ENCODE results near the gene MCM9. TPM values are rescaled to one million over a fixed set of nuclear protein-coding genes. Genes with fewer than 3 reads are reported as not detected.

The MCM9 gene
- total RNA-seq, 1 experiment from 2014 or later = 18.6 TPM

DNA sequence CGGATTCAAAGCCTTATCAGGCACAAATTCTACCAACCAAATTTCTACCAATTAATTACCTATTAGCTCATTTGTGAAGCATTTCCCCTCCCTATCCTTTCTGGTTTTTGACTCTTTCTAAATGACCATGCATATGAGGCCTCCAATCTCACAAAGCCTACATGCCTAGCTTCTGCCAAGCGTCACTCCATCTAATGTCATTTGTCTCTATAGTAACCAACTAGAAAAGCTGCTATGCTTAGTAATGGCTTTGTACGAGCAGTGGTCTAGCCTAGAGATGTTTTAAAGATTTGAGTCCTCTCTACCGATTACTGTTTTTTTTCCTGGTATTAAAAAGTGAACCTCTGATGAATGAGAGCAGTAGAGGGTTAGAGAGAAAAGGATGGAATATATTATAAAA lies 45.8 kb downstream of the MCM9 start:
- Mint-ChIP-seq H3K27me3 (ENCODE audit: low read depth) (no peaks in the 10 kb centered on the region), H3K4me1 (peaks cover 13 to 25% of the 10 kb centered on the region in 2 experiments), H3K27ac (no peak overlapping the region; a peak in 1 of 7 replicates), H3K4me3 (no peak overlapping the region), H3K36me3 (ENCODE audit: insufficient read depth in 1 of 3, low read depth in 3 of 3) (peaks cover 0 to 3% (median 2%) of the 10 kb centered on the region in 3 experiments; a peak in 2 of 7 replicates), H3K9me3 (0 out of 5 replicates have a peak, but pooled peaks cover 0 to 2% of the 10 kb centered on the region in 2 experiments)
- no peak for DNase-seq
- Histone ChIP-seq H3K9me3 (ENCODE audit: control insufficient read depth, low read depth, low read length) (no peaks in the 10 kb centered on the region), H2AK5ac (ENCODE audit: insufficient read length, low read length) (no peak overlapping the region), H3K56ac (ENCODE audit: insufficient read length, low read depth, low read length) (no peak overlapping the region), H4K20me1 (ENCODE audit: control insufficient read depth, insufficient read depth, insufficient read length) (no peaks in the 10 kb centered on the region), H3K23me2 (ENCODE audit: insufficient read length, low read depth, low read length, poor library complexity, severe bottlenecking) (no peaks in the 10 kb centered on the region), H4K5ac (ENCODE audit: insufficient read length, low read depth, low read length) (no peak overlapping the region), H3K4me2 (ENCODE audit: insufficient read depth, insufficient read length, low read length) (no peak overlapping the region), H3K4me1 (ENCODE audit: insufficient read depth, low read length) (no peaks in the 10 kb centered on the region), H2BK5ac (ENCODE audit: insufficient read length, low read length) (no peak overlapping the region), H3K14ac (ENCODE audit: insufficient read depth, low read length) (no peak overlapping the region), H3K4ac (ENCODE audit: low read depth, low read length) (no peak overlapping the region), H2BK20ac (ENCODE audit: low read depth, low read length, poor library complexity, severe bottlenecking) (no peak overlapping the region), H2BK15ac (ENCODE audit: low read depth, low read length) (no peak overlapping the region), H3K23ac (ENCODE audit: insufficient read length, low read depth, low read length) (no peak overlapping the region), H4K8ac (replicated peaks; ENCODE audit: insufficient read length, low read depth, low read length) (no peak overlapping the region), H3K27ac (ENCODE audit: insufficient read length, low read depth, low read length) (no peak overlapping the region), H4K91ac (ENCODE audit: insufficient read length, low read depth, low read length) (no peak overlapping the region), H2BK120ac (ENCODE audit: low read depth, low read length, poor library complexity, severe bottlenecking) (no peak overlapping the region), H2BK12ac (ENCODE audit: insufficient read length, low read depth, low read length) (no peak overlapping the region), H3K9ac (ENCODE audit: extremely low read depth, insufficient read length, low read length) (no peak overlapping the region), H3K27me3 (ENCODE audit: insufficient read depth, low read length) (no peaks in the 10 kb centered on the region), H3K79me2 (ENCODE audit: insufficient read depth, low read length) (no peaks in the 10 kb centered on the region), H2AFZ (ENCODE audit: low read length) (no peak overlapping the region), H3K79me1 (ENCODE audit: insufficient read depth, low read depth, low read length, poor library complexity, severe bottlenecking) (no peaks in the 10 kb centered on the region), H3T11ph (ENCODE audit: low read length) (no peak overlapping the region), H3K18ac (ENCODE audit: insufficient read length, low read depth, low read length) (no peak overlapping the region)
- TF ChIP-seq, protein P1, sequence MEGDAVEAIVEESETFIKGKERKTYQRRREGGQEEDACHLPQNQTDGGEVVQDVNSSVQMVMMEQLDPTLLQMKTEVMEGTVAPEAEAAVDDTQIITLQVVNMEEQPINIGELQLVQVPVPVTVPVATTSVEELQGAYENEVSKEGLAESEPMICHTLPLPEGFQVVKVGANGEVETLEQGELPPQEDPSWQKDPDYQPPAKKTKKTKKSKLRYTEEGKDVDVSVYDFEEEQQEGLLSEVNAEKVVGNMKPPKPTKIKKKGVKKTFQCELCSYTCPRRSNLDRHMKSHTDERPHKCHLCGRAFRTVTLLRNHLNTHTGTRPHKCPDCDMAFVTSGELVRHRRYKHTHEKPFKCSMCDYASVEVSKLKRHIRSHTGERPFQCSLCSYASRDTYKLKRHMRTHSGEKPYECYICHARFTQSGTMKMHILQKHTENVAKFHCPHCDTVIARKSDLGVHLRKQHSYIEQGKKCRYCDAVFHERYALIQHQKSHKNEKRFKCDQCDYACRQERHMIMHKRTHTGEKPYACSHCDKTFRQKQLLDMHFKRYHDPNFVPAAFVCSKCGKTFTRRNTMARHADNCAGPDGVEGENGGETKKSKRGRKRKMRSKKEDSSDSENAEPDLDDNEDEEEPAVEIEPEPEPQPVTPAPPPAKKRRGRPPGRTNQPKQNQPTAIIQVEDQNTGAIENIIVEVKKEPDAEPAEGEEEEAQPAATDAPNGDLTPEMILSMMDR (conservative IDR thresholded peaks at IDR 0.05) = no peak
- no CpG with 5 or more reads among the region's 4 CpGs for WGBS (ENCODE audit: extremely low coverage, insufficient read length, low lambda C conversion rate)

Data from H9 (cell line).